Lung (tissue), 12 donors: Measurements from ENCODE around the gene TMTC3. TPM values are rescaled to one million over a fixed set of nuclear protein-coding genes. Genes with fewer than 3 reads are reported as not detected.

Experiments used
- ATAC-seq: fragments of 200-7000 bp; cut with Tn5 transposase; one replicate; pipeline ENCODE4 v1.9.1; 2020; ENCODE audit warnings: moderate number of reproducible peaks; ENCODE audit not compliant: insufficient read depth, low FRiP score
- DNase-seq, 3 donors: peaks; one replicate each; pipeline ENCODE4 v3.0.0-alpha.2; 2013 to 2017
- H3K27ac ChIP-seq, 2 donors: one replicate each; pipeline ENCODE4 v1.5.1; 2013; ENCODE audit warnings: mild to moderate bottlenecking in 2 of 2, moderate library complexity in 2 of 2, control low read depth in 1 of 2, inconsistent platforms in 1 of 2, low read depth in 1 of 2, low read length in 1 of 2
- H3K27me3 ChIP-seq, 3 donors: one replicate each; pipeline ENCODE4 v1.5.1; 2013; ENCODE audit warnings: low read length in 2 of 3; ENCODE audit not compliant: control insufficient read depth in 3 of 3, insufficient read depth in 3 of 3
- H3K36me3 ChIP-seq, 4 donors: one replicate each; pipeline ENCODE4 v1.5.1; 2013; ENCODE audit warnings: low read length in 4 of 4, mild to moderate bottlenecking in 1 of 4, moderate library complexity in 1 of 4; ENCODE audit not compliant: control insufficient read depth in 4 of 4, insufficient read depth in 4 of 4
- H3K4me1 ChIP-seq, 5 donors: one replicate each; pipeline ENCODE4 v1.5.1; 2013; ENCODE audit warnings: low read length in 5 of 5, mild to moderate bottlenecking in 2 of 5, moderate library complexity in 1 of 5; ENCODE audit not compliant: control insufficient read depth in 5 of 5, insufficient read depth in 5 of 5
- H3K4me3 ChIP-seq: one replicate; pipeline ENCODE4 v1.5.1; 2013; ENCODE audit warnings: mild to moderate bottlenecking, control low read depth, moderate library complexity
- H3K9ac ChIP-seq, 2 donors: one replicate each; pipeline ENCODE4 v1.5.1; 2013; ENCODE audit warnings: low read length in 2 of 2, control low read depth in 1 of 2; ENCODE audit not compliant: insufficient read depth in 1 of 2
- H3K9me3 ChIP-seq, 4 donors: one replicate each; pipeline ENCODE4 v1.5.1; 2013; ENCODE audit warnings: low read length in 3 of 4, mild to moderate bottlenecking in 1 of 4, moderate library complexity in 1 of 4; ENCODE audit not compliant: control insufficient read depth in 4 of 4, insufficient read depth in 3 of 4
- CTCF ChIP-seq: IDR thresholded peaks from 2 replicates; pipeline ENCODE4 v1.5.1; 2012; ENCODE audit warnings: mild to moderate bottlenecking; ENCODE audit errors: control extremely low read depth, extremely low read depth
- WGBS, 2 donors: extraction: QIAGEN DNeasy Blood & Tissue Kit; methylation state at CpG; one replicate each; pipeline ENCODE4 v1.1.7; 2013; 5-methylcytosine and 5-hydroxymethylcytosine counted together
- polyA plus RNA-seq, 2 donors: library from polyadenylated mRNA; stranded (reverse); fragments of 200-250 nt; gene quantifications; one replicate each; pipeline ENCODE4 v1.2.1, GENCODE V29; 2013
- total RNA-seq, 2 donors: library from RNA; depleted of rRNA in 1 of 2; stranded (reverse); fragments of >200 nt in 1 of 2; gene quantifications; one replicate each; pipeline ENCODE4 v1.2.1, GENCODE V29; 2014 to 2021
- donor health status: control.
- donor health status: control.
- donor health status: Bipolar disorder and iron deficiency.
- donor health status: healthy.
- donor health status: DM: yes; HTN: yes; CAD: no.

The TMTC3 gene
- total and polyA plus RNA-seq, 4 donors, result 3.4 to 36.2 (median 10.8) TPM

GRCh38 chr12:88167384-88167783, 25.3 kb downstream of the TMTC3 start:
- Histone ChIP-seq H3K9me3 (no peaks in the 10 kb centered on the region), H3K4me1 (no peaks in the 10 kb centered on the region), H3K4me3 (no peak overlapping the region), H3K36me3 (peaks cover 3 to 25% (median 17%) of the 10 kb centered on the region in 4 donors), H3K27me3 (no peaks in the 10 kb centered on the region), H3K27ac (no peak overlapping the region), H3K9ac (no peak overlapping the region)
- TF ChIP-seq CTCF, result no peak
- 96 to 97% methylated on average over 2 of the region's 2 CpGs for WGBS, 2 donors
- ATAC-seq, result no peak
- no peak for DNase-seq

GRCh38 chr12:88172844-88173407, 30.8 kb downstream of the TMTC3 start:
- Histone ChIP-seq H3K4me1 (no peaks in the 10 kb centered on the region), H3K27ac (no peak overlapping the region), H3K9ac (no peak overlapping the region), H3K4me3 (no peak overlapping the region), H3K9me3 (no peaks in the 10 kb centered on the region), H3K36me3 (peaks cover 3 to 30% (median 18%) of the 10 kb centered on the region in 4 donors), H3K27me3 (no peaks in the 10 kb centered on the region)
- TF ChIP-seq CTCF, result no peak
- no peak for ATAC-seq
- DNase-seq, result no peak

GRCh38 chr12:88175544-88175943, 33.4 kb downstream of the TMTC3 start:
- no peak for TF ChIP-seq CTCF
- Histone ChIP-seq H3K27ac (no peak overlapping the region), H3K27me3 (no peaks in the 10 kb centered on the region), H3K9ac (no peak overlapping the region), H3K36me3 (peaks cover 7 to 29% (median 22%) of the 10 kb centered on the region in 4 donors), H3K4me1 (no peaks in the 10 kb centered on the region), H3K9me3 (no peaks in the 10 kb centered on the region), H3K4me3 (no peak overlapping the region)
- 91 to 93% methylated on average over 3 of the region's 3 CpGs for WGBS, 2 donors
- DNase-seq (no peak), ATAC-seq (no peak)
